Activated B cell treated with CpG ODN at 0.5 μM for 24 hours (primary cell): ENCODE measurements around the gene TCAF1. TPM values are rescaled to one million over a fixed set of nuclear protein-coding genes. Genes with fewer than 3 reads are reported as not detected.

ENCODE experiments used
- ATAC-seq: fragments of 200-7000 bp; cut with Tn5 transposase; one replicate; pipeline ENCODE4 v1.10.0; 2021; ENCODE audit warnings: low read depth, mild to moderate bottlenecking, moderate library complexity
- CTCF ChIA-PET: fragments of 350-600 bp; sonication (Branson Sonifier 250); formaldehyde crosslinking; loops from one replicate; lab custom pipeline; 2021; ENCODE audit warnings: antibody characterized with exemption; lab: Charles Lee
- POLR2A ChIA-PET: fragments of 350-600 bp; sonication (Branson Sonifier 250); formaldehyde crosslinking; loops from one replicate; lab custom pipeline; 2021; ENCODE audit warnings: antibody characterized with exemption; lab: Charles Lee
- DNase-seq: peaks from one replicate; pipeline ENCODE4 v3.0.0; 2022
- H3K27ac Mint-ChIP-seq: one replicate; pipeline ENCODE4 v1.8.0; 2020; ENCODE audit warnings: mixed read lengths
- H3K27me3 Mint-ChIP-seq: one replicate; pipeline ENCODE4 v1.8.0; 2021; ENCODE audit warnings: mixed read lengths
- H3K36me3 Mint-ChIP-seq: one replicate; pipeline ENCODE4 v1.8.0; 2021; ENCODE audit warnings: low read depth, mixed read lengths
- H3K4me1 Mint-ChIP-seq: one replicate; pipeline ENCODE4 v1.8.0; 2021; ENCODE audit warnings: mixed read lengths
- H3K4me3 Mint-ChIP-seq: one replicate; pipeline ENCODE4 v1.8.0; 2020; ENCODE audit warnings: mild to moderate bottlenecking, mixed read lengths
- H3K9me3 Mint-ChIP-seq: one replicate; pipeline ENCODE4 v1.8.0; 2020; ENCODE audit warnings: mixed read lengths
- CTCF ChIP-seq: fragments of 200-600 bp; IDR thresholded peaks from one replicate; pipeline ENCODE4 v1.8.0; 2022; ENCODE audit warnings: antibody characterized with exemption, mild to moderate bottlenecking
- intact Hi-C: fragments of 100-400 bp; cut with micrococcal nuclease; formaldehyde crosslinking; loops from one replicate; pipeline ENCODE4 v1.15.1; 2024
- total RNA-seq: library from RNA; stranded (reverse); gene quantifications from 2 replicates; pipeline ENCODE4 v1.2.3, GENCODE V29; 2022

Gene TCAF1
- total RNA-seq, 1 donor from 2014 or later, result 12.0 TPM

- H3K27me3 Mint-ChIP-seq, result peaks cover 17% of the 10 kb centered on the region
- CTCF ChIA-PET, result no interaction called here
- intact Hi-C loops, result no loop called here
- no peak for TF ChIP-seq CTCF
- no peak overlapping the region for H3K4me3 Mint-ChIP-seq
- no peaks in the 10 kb centered on the region for H3K36me3 Mint-ChIP-seq
- H3K27ac Mint-ChIP-seq, result no peak overlapping the region
- ATAC-seq (no peak), DNase-seq (no peak)
- H3K4me1 Mint-ChIP-seq, result no peaks in the 10 kb centered on the region
- POLR2A ChIA-PET, result no interaction called here
- H3K9me3 Mint-ChIP-seq, result no peaks in the 10 kb centered on the region
Observed at GRCh38 chr7:143910473-143911248, 8.7 kb upstream of the TCAF1 start.

GRCh38 chr7:143909863-143910262 is 7.9 kb upstream of the TCAF1 start:
- no peak for TF ChIP-seq CTCF
- no peak overlapping the region for H3K27ac Mint-ChIP-seq
- H3K36me3 Mint-ChIP-seq, result no peaks in the 10 kb centered on the region
- no peaks in the 10 kb centered on the region for H3K9me3 Mint-ChIP-seq
- intact Hi-C loops, result loop anchor here (10.0 kb wide), 1 partner anchor 625 kb away; the partner anchor contains the start of genes CASP2 and TMEM139
- H3K4me3 Mint-ChIP-seq, result no peak overlapping the region
- DNase-seq (no peak), ATAC-seq (no peak)
- peaks cover 11% of the 10 kb centered on the region for H3K27me3 Mint-ChIP-seq
- POLR2A ChIA-PET, result no interaction called here
- CTCF ChIA-PET, result no interaction called here
- no peaks in the 10 kb centered on the region for H3K4me1 Mint-ChIP-seq

GRCh38 chr7:143908120-143908519 is 6.1 kb upstream of the TCAF1 start:
- Mint-ChIP-seq H3K27me3 (peaks cover 11% of the 10 kb centered on the region), H3K27ac (no peak overlapping the region), H3K4me3 (no peak overlapping the region), H3K4me1 (no peaks in the 10 kb centered on the region), H3K36me3 (no peaks in the 10 kb centered on the region), H3K9me3 (no peaks in the 10 kb centered on the region)
- ChIA-PET CTCF (no interaction called here), POLR2A (interaction anchor here (0.5 kb wide), 1 partner anchor 311 kb away, joined by 4 read pairs; no protein-coding TSS in a partner anchor)
- no peak for DNase-seq
- intact Hi-C loops, result loop anchor here (10.0 kb wide), 1 partner anchor 623 kb away; the partner anchor contains the start of genes CASP2 and TMEM139
- no peak for ATAC-seq
- no peak for TF ChIP-seq CTCF

- intact Hi-C loops, result loop anchor here (10.0 kb wide), 1 partner anchor 622 kb away; the partner anchor contains the start of genes CASP2 and TMEM139
Observed at GRCh38 chr7:143906895-143907294, 4.9 kb upstream of the TCAF1 start.

More at GRCh38 chr7:143906895-143907294, 4.9 kb upstream of the TCAF1 start:
- DNase-seq (no peak), ATAC-seq (no peak)
- Mint-ChIP-seq H3K4me1 (peaks cover 2% of the 10 kb centered on the region), H3K9me3 (no peaks in the 10 kb centered on the region), H3K27ac (no peak overlapping the region), H3K27me3 (peaks cover 11% of the 10 kb centered on the region), H3K4me3 (no peak overlapping the region), H3K36me3 (no peaks in the 10 kb centered on the region)
- no peak for TF ChIP-seq CTCF
- POLR2A ChIA-PET, result no interaction called here
- CTCF ChIA-PET, result no interaction called here
